Activated CD4-positive, CD25-positive, alpha-beta regulatory T cell treated with anti-CD3 and anti-CD28 coated beads, Interleukin-2, amount 50 U/mL, for 24 hours (primary cell): ENCODE measurements around the gene MROH9.

Source experiments
- ATAC-seq, 2 donors: fragments of 150-1000 bp; cut with Tn5 transposase; one replicate each; pipeline ENCODE4 v1.10.0; 2021; ENCODE audit warnings: mild to moderate bottlenecking in 1 of 2, moderate library complexity in 1 of 2

MROH9 gene

GRCh38 chr1:171084870-171085269 is 149.5 kb downstream of the MROH9 start:
- ATAC-seq, result no peak

GRCh38 chr1:171087896-171088295 is 152.6 kb downstream of the MROH9 start:
- no peak for ATAC-seq

GRCh38 chr1:171090604-171091003 is 155.3 kb downstream of the MROH9 start, which contains the start of gene FMO3:
Gene FMO3 (plus strand): TSS chr1:171090905. CDS start chr1:171092659, 1,754 bp downstream.
- no peak for ATAC-seq

- no peak for ATAC-seq
Measured at GRCh38 chr1:171103862-171104261, 168.5 kb downstream of the MROH9 start.

- ATAC-seq, result no peak
Measured at GRCh38 chr1:171107262-171107940, 172.1 kb downstream of the MROH9 start.

GRCh38 chr1:171107969-171108368 is 172.6 kb downstream of the MROH9 start:
- ATAC-seq, result no peak

GRCh38 chr1:171109966-171110365 is 174.6 kb downstream of the MROH9 start:
- ATAC-seq, result no peak

- ATAC-seq, result no peak
Measured at GRCh38 chr1:171110621-171111326, 175.4 kb downstream of the MROH9 start.

GRCh38 chr1:171112119-171112518 is 176.8 kb downstream of the MROH9 start:
- no peak for ATAC-seq

GRCh38 chr1:171113382-171113781 is 178.0 kb downstream of the MROH9 start:
- no peak for ATAC-seq
